Mononuclear cell (primary cell): Measurements from ENCODE around the gene MAPT. TPM values are rescaled to one million over a fixed set of nuclear protein-coding genes. Genes with fewer than 3 reads are reported as not detected.

Source experiments
- H3K27me3 ChIP-seq: 2 replicates; pipeline ENCODE4 v1.6.0; 2011; ENCODE audit warnings: low read length, control low read depth; ENCODE audit not compliant: insufficient read depth
- H3K4me1 ChIP-seq: 2 replicates; pipeline ENCODE4 v1.5.1; 2011; ENCODE audit warnings: mild to moderate bottlenecking, low read length, control low read depth; ENCODE audit not compliant: insufficient read depth
- H3K4me3 ChIP-seq: 2 replicates; pipeline ENCODE4 v1.5.1; 2011; ENCODE audit warnings: mild to moderate bottlenecking, low read length, moderate library complexity
- H3K9me3 ChIP-seq: 2 replicates; pipeline ENCODE4 v1.5.1; 2011; ENCODE audit warnings: low read depth, mild to moderate bottlenecking, control low read depth, low read length
- total RNA-seq: library from RNA; depleted of rRNA; stranded (reverse); fragments of >200 nt; gene quantifications from one replicate; pipeline ENCODE4 v1.2.3, GENCODE V29; 2012

Gene MAPT
- total RNA-seq, 1 donor = 0.10 TPM

DNA sequence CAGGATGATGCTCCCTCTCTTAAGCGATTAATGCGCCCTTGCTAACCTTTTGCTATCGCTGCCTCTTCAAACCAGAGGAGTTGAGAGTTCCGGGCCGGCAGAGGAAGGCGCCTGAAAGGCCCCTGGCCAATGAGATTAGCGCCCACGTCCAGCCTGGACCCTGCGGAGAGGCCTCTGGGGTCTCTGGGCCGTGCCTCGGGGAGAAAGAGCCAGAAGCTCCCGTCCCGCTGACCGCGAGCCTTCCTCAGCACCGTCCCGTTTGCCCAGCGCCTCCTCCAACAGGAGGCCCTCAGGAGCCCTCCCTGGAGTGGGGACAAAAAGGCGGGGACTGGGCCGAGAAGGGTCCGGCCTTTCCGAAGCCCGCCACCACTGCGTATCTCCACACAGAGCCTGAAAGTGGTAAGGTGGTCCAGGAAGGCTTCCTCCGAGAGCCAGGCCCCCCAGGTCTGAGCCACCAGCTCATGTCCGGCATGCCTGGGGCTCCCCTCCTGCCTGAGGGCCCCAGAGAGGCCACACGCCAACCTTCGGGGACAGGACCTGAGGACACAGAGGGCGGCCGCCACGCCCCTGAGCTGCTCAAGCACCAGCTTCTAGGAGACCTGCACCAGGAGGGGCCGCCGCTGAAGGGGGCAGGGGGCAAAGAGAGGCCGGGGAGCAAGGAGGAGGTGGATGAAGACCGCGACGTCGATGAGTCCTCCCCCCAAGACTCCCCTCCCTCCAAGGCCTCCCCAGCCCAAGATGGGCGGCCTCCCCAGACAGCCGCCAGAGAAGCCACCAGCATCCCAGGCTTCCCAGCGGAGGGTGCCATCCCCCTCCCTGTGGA lies 88.6 kb downstream of the MAPT start:
- H3K4me3 ChIP-seq = no peak overlapping the region
- no peaks in the 10 kb centered on the region for H3K9me3 ChIP-seq
- no peaks in the 10 kb centered on the region for H3K27me3 ChIP-seq
- no peaks in the 10 kb centered on the region for H3K4me1 ChIP-seq

- no peaks in the 10 kb centered on the region for H3K9me3 ChIP-seq
- no peaks in the 10 kb centered on the region for H3K4me1 ChIP-seq
- no peaks in the 10 kb centered on the region for H3K27me3 ChIP-seq
- no peak overlapping the region for H3K4me3 ChIP-seq
These were observed 89.4 kb downstream of the MAPT start for GRCh38 chr17:45983614-45984310.

DNA sequence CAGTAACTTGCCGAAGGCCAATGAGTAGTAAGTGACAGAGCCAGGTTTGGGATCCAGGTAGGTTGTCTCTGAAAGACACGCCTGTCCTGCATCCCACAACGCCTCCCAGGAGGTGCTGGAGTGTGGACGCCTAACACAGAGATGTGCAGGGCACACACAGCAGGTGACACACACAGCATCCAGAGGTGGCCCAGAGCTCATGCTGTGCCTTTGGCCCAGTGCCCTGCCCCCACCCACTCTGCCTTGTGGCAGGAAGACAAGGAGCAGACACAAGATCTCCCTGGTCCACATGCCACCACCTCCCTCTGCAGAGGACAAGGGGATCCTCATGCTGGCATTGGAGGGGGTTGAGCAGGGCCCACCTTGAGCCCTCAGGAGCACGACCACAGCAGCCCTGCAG lies 90.0 kb downstream of the MAPT start:
- H3K4me3 ChIP-seq = no peak overlapping the region
- H3K4me1 ChIP-seq = no peaks in the 10 kb centered on the region
- H3K9me3 ChIP-seq = no peaks in the 10 kb centered on the region
- no peaks in the 10 kb centered on the region for H3K27me3 ChIP-seq

- H3K4me1 ChIP-seq = no peaks in the 10 kb centered on the region
- no peaks in the 10 kb centered on the region for H3K9me3 ChIP-seq
- H3K27me3 ChIP-seq = no peaks in the 10 kb centered on the region
- H3K4me3 ChIP-seq = no peak overlapping the region
These were observed 91.1 kb downstream of the MAPT start for GRCh38 chr17:45985447-45985846.

GRCh38 chr17:45986056-45986455 lies 91.7 kb downstream of the MAPT start:
- no peaks in the 10 kb centered on the region for H3K27me3 ChIP-seq
- H3K4me3 ChIP-seq = no peak overlapping the region
- H3K4me1 ChIP-seq = no peaks in the 10 kb centered on the region
- H3K9me3 ChIP-seq = no peaks in the 10 kb centered on the region

DNA sequence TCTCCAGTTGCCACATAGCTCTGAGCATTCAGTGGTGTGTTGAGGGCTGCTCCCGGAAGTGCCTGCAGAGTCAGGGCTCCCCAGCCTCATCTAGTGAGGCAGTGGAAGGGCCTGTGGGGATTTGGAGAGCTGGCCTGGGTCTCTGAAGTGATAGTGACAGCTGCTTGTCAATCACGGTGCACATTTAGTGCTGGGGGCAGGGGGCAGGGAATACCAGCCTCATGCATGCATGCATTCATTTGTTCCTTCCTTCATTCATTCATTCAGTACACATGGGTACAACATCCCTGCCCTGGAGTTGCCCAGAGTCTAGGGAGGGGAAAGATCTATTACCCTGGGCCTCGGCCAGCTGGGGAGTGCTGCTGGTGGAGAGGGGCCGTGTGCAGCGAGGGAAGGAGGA lies 93.4 kb downstream of the MAPT start:
- no peaks in the 10 kb centered on the region for H3K9me3 ChIP-seq
- H3K4me3 ChIP-seq = no peak overlapping the region
- H3K4me1 ChIP-seq = no peaks in the 10 kb centered on the region
- H3K27me3 ChIP-seq = no peaks in the 10 kb centered on the region

GRCh38 chr17:45989759-45990158 lies 95.4 kb downstream of the MAPT start:
- Histone ChIP-seq H3K9me3 (no peaks in the 10 kb centered on the region), H3K4me1 (no peaks in the 10 kb centered on the region), H3K4me3 (no peak overlapping the region), H3K27me3 (no peaks in the 10 kb centered on the region)

- Histone ChIP-seq H3K27me3 (no peaks in the 10 kb centered on the region), H3K4me1 (no peaks in the 10 kb centered on the region), H3K9me3 (no peaks in the 10 kb centered on the region), H3K4me3 (no peak overlapping the region)
These were observed 96.5 kb downstream of the MAPT start for GRCh38 chr17:45990886-45991285.

DNA sequence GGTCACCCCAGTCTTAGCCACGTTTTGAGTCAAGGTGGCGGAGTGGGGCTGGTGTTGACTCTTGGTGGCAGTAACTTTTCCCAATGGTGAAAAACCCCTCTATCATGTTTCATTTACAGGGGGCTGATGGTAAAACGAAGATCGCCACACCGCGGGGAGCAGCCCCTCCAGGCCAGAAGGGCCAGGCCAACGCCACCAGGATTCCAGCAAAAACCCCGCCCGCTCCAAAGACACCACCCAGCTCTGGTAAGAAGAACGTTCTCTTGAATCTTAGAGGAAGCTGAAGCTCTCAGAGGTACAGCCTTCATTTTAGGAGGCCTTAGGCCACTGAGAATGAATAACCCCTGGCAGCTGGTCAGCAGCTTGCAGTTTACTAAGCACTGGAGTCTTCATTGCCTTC lies 97.0 kb downstream of the MAPT start:
- H3K27me3 ChIP-seq = no peaks in the 10 kb centered on the region
- H3K9me3 ChIP-seq = no peaks in the 10 kb centered on the region
- H3K4me1 ChIP-seq = no peaks in the 10 kb centered on the region
- no peak overlapping the region for H3K4me3 ChIP-seq

DNA sequence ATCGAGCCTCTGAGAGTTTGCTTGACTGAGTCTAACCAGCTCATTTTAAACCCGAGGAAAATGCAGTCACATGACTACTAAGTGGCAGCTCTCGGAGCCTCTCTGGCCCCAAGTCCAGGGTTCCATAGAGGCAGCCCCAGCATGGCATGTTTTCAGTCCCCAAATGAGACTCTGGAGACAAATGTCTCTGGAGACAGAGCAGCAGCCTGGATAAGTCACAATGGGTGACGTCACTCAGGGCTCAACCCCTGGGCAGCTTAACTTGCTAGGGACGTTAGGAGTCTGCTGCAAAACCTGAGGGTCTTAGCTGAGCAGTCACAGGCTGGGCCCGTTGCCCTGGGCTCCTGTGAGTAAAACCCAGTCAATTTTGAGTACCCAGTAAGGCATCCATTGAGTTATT lies 97.8 kb downstream of the MAPT start:
- Histone ChIP-seq H3K4me3 (no peak overlapping the region), H3K9me3 (no peaks in the 10 kb centered on the region), H3K4me1 (no peaks in the 10 kb centered on the region), H3K27me3 (no peaks in the 10 kb centered on the region)

- no peak overlapping the region for H3K4me3 ChIP-seq
- H3K4me1 ChIP-seq = no peaks in the 10 kb centered on the region
- no peaks in the 10 kb centered on the region for H3K27me3 ChIP-seq
- H3K9me3 ChIP-seq = no peaks in the 10 kb centered on the region
These were observed 98.5 kb downstream of the MAPT start for GRCh38 chr17:45992904-45993303.

- Histone ChIP-seq H3K4me1 (no peaks in the 10 kb centered on the region), H3K27me3 (no peaks in the 10 kb centered on the region), H3K9me3 (no peaks in the 10 kb centered on the region), H3K4me3 (no peak overlapping the region)
These were observed 99.7 kb downstream of the MAPT start for GRCh38 chr17:45993962-45994627.

DNA sequence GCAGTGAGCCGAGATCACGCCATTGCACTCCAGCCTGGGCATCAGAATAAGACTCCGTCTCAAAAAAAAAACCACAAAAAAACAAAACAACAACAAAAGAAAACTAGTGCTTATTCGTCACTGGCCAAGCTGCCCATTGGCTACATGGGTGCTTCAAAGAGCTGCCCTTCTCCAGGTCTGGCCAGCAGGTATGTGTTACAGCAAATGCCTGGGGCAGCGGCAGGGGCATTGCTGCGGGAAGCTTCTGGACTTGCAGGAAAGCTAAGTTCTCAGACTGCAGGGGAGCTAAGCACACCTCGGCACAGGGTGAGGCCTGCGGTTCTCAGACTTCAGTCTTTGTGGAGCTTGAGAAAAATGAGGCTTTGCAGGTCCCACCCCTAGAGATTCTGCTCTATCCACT lies 100.6 kb downstream of the MAPT start:
- H3K27me3 ChIP-seq = no peaks in the 10 kb centered on the region
- H3K4me3 ChIP-seq = no peak overlapping the region
- H3K4me1 ChIP-seq = no peaks in the 10 kb centered on the region
- no peaks in the 10 kb centered on the region for H3K9me3 ChIP-seq

DNA sequence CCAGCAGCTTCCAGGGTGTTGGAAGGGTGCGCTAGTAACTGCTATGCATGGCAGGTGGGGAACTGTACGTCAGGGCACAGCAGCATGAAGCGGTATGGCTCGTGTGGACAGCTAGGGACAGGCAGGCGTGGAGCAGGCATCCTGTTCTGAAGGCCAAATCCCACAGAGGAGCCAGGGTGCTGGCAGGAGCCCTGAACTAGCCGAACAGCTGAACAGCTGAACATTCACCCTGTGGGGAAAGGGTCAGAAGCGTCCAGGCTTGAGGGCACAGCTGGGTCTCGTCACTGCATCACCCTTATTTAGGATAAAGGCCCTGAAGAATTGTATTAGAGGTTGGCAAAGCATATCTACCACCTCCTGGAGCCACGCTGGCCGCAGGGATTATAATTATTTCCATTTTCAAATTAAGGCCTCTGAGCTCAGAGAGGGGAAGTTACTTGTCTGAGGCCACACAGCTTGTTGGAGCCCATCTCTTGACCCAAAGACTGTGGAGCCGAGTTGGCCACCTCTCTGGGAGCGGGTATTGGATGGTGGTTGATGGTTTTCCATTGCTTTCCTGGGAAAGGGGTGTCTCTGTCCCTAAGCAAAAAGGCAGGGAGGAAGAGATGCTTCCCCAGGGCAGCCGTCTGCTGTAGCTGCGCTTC lies 101.4 kb downstream of the MAPT start:
- Histone ChIP-seq H3K27me3 (no peaks in the 10 kb centered on the region), H3K9me3 (no peaks in the 10 kb centered on the region), H3K4me3 (no peak overlapping the region), H3K4me1 (no peaks in the 10 kb centered on the region)

- H3K9me3 ChIP-seq = no peaks in the 10 kb centered on the region
- H3K27me3 ChIP-seq = no peaks in the 10 kb centered on the region
- no peaks in the 10 kb centered on the region for H3K4me1 ChIP-seq
- no peak overlapping the region for H3K4me3 ChIP-seq
These were observed 102.1 kb downstream of the MAPT start for GRCh38 chr17:45996282-45996937.
